ENCODE results near the gene GRIK4.
"Not testable (repeated sequence)": the region's sequence is repeated elsewhere in the genome, so short reads cannot be mapped to it uniquely, and the experiment has no call there.

The GRIK4 gene

GRCh38 chr11:120765710-120766109 lies 254.2 kb downstream of the GRIK4 start:
- DNase-seq: not testable (repeated sequence)

- no peak for DNase-seq
Measured at GRCh38 chr11:120766318-120766717, 254.8 kb downstream of the GRIK4 start.

GRCh38 chr11:120768949-120769348 lies 257.4 kb downstream of the GRIK4 start:
- no peak for DNase-seq

- DNase-seq: no peak
Measured at GRCh38 chr11:120769906-120770305, 258.4 kb downstream of the GRIK4 start.

GRCh38 chr11:120771551-120772060 lies 260.1 kb downstream of the GRIK4 start:
- DNase-seq: no peak

GRCh38 chr11:120773501-120774031 lies 262.0 kb downstream of the GRIK4 start:
- no peak for DNase-seq

GRCh38 chr11:120774591-120775386 lies 263.2 kb downstream of the GRIK4 start:
- no peak for DNase-seq

- no peak for DNase-seq
Measured at GRCh38 chr11:120775986-120776951, 264.7 kb downstream of the GRIK4 start.

GRCh38 chr11:120778685-120779490 lies 267.3 kb downstream of the GRIK4 start:
- DNase-seq: no peak

GRCh38 chr11:120780239-120780638 lies 268.7 kb downstream of the GRIK4 start:
- DNase-seq: no peak

GRCh38 chr11:120781486-120782120 lies 270.1 kb downstream of the GRIK4 start:
- DNase-seq: no peak

- no peak for DNase-seq
Measured at GRCh38 chr11:120784566-120785251, 273.2 kb downstream of the GRIK4 start.

GRCh38 chr11:120785576-120785975 lies 274.0 kb downstream of the GRIK4 start:
- no peak for DNase-seq

GRCh38 chr11:120786206-120786735 lies 274.7 kb downstream of the GRIK4 start:
- no peak for DNase-seq

GRCh38 chr11:120787224-120787623 lies 275.7 kb downstream of the GRIK4 start:
- not testable (repeated sequence) for DNase-seq

GRCh38 chr11:120789391-120789790 lies 277.8 kb downstream of the GRIK4 start:
- no peak for DNase-seq

- no peak for DNase-seq
Measured at GRCh38 chr11:120792306-120792705, 280.8 kb downstream of the GRIK4 start.

- DNase-seq: no peak
Measured at GRCh38 chr11:120793150-120793549, 281.6 kb downstream of the GRIK4 start.

- no peak for DNase-seq
Measured at GRCh38 chr11:120793806-120794479, 282.4 kb downstream of the GRIK4 start.

GRCh38 chr11:120794748-120795147 lies 283.2 kb downstream of the GRIK4 start:
- no peak for DNase-seq

Data from NCI-H748 treated with DMSO at 0.1 percent for 48 hours (cell line).